HEK293T (cell line): ENCODE measurements around the gene DNMT1.

Source experiments
- CTCF ChIA-PET: fragments of 350-600 bp; formaldehyde crosslinking; extraction: SDS; loops from one replicate; lab custom pipeline; 2021; ENCODE audit warnings: antibody characterized with exemption, inconsistent platforms; lab: Yijun Ruan, JAX
- POLR2A ChIA-PET: fragments of 350-600 bp; formaldehyde crosslinking; extraction: SDS; loops from one replicate; lab custom pipeline; 2020; ENCODE audit warnings: antibody characterized with exemption, inconsistent platforms; lab: Yijun Ruan, JAX
- DNase-seq: peaks from one replicate; pipeline ENCODE4 v3.0.0; 2012; ENCODE audit warnings: mixed read lengths; ENCODE audit errors: extremely low spot score
- ARNT ChIP-seq: fragments of 450-650 bp; IDR thresholded peaks from 2 replicates; pipeline ENCODE4 v1.6.1; 2017; ENCODE audit warnings: mild to moderate bottlenecking
- BHLHE40 ChIP-seq: fragments of 450-650 bp; IDR thresholded peaks from 2 replicates; pipeline ENCODE4 v1.6.1; 2016; ENCODE audit warnings: mild to moderate bottlenecking, moderate library complexity, borderline replicate concordance
- CTBP1 ChIP-seq: fragments of 450-650 bp; IDR thresholded peaks from 2 replicates; pipeline ENCODE4 v1.6.1; 2016; ENCODE audit warnings: borderline replicate concordance
- ELF4 ChIP-seq: fragments of 450-650 bp; IDR thresholded peaks from 2 replicates; pipeline ENCODE4 v1.6.1; 2017; ENCODE audit warnings: antibody characterized with exemption
- FOXA1 ChIP-seq: fragments of 450-650 bp; IDR thresholded peaks from 2 replicates; pipeline ENCODE4 v1.6.1; 2016; ENCODE audit warnings: mild to moderate bottlenecking
- FOXK2 ChIP-seq: fragments of 450-650 bp; IDR thresholded peaks from 2 replicates; pipeline ENCODE4 v1.6.1; 2016; ENCODE audit warnings: mild to moderate bottlenecking
- FOXM1 ChIP-seq: fragments of 450-650 bp; IDR thresholded peaks from 2 replicates; pipeline ENCODE4 v1.6.1; 2017; ENCODE audit warnings: mild to moderate bottlenecking, borderline replicate concordance
- HDGF ChIP-seq: fragments of 450-650 bp; IDR thresholded peaks from 2 replicates; pipeline ENCODE4 v1.6.1; 2017; ENCODE audit warnings: antibody characterized with exemption, borderline replicate concordance
- L3MBTL2 ChIP-seq: fragments of 450-650 bp; conservative IDR thresholded peaks from 2 replicates; pipeline ENCODE4 v1.6.1; 2016; ENCODE audit warnings: mild to moderate bottlenecking
- LEF1 ChIP-seq: fragments of 450-650 bp; IDR thresholded peaks from 2 replicates; pipeline ENCODE4 v1.6.1; 2017; ENCODE audit warnings: mild to moderate bottlenecking, borderline replicate concordance
- NFRKB ChIP-seq: fragments of 450-650 bp; IDR thresholded peaks from 2 replicates; pipeline ENCODE4 v1.6.1; 2016; ENCODE audit warnings: mild to moderate bottlenecking, moderate library complexity
- SP1 ChIP-seq: fragments of 450-650 bp; IDR thresholded peaks from 2 replicates; pipeline ENCODE4 v1.6.1; 2017
- SUZ12 ChIP-seq: fragments of 450-650 bp; IDR thresholded peaks from 2 replicates; pipeline ENCODE4 v1.6.1; 2016; ENCODE audit warnings: mild to moderate bottlenecking
- TARDBP ChIP-seq: fragments of 450-650 bp; IDR thresholded peaks from 2 replicates; pipeline ENCODE4 v1.6.1; 2016
- ZNF384 ChIP-seq: fragments of 450-650 bp; IDR thresholded peaks from 2 replicates; pipeline ENCODE4 v1.6.1; 2016
- TF ChIP-seq, protein P1 (sequence below): fragments of 450-650 bp; IDR thresholded peaks from 2 replicates; pipeline ENCODE4 v1.6.1; 2016

Gene DNMT1

DNA sequence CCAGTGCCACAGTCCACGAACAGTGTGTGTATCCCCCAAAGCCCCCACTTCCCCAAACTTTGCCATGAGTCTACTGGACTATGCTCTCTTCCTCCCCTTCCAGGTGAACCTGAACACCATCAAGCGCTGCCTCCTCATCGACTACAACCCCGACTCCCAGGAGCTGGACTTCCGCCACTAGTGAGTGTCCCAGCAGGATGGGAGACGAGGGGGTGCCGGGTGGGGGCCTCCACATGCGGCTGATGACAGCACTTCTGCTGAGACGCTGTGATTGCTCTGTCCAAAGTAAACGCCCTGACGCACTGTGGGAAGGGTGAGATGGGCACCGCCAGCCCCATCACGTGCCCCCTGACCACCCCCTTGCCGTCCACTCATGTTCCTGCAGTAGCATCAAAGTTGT, 85.2 kb downstream of the DNMT1 start:
- POLR2A ChIA-PET: interaction anchor here (6.5 kb wide), 1 partner anchor 12 kb away, joined by 62 read pairs; no protein-coding TSS in a partner anchor
- CTCF ChIA-PET: no interaction called here
- TF ChIP-seq ARNT (no peak), FOXK2 (no peak), ZNF384 (no peak), FOXA1 (no peak), ELF4 (no peak), BHLHE40 (no peak)

GRCh38 chr19:10107817-10108367, 86.9 kb downstream of the DNMT1 start:
- no peak for DNase-seq
- POLR2A ChIA-PET: interaction anchor here (1.1 to 6.5 kb wide), 2 partner anchors 10 to 25 kb away, joined by 3 to 62 read pairs; no protein-coding TSS in a partner anchor
- TF ChIP-seq TARDBP (no peak), FOXA1 (no peak), HDGF (no peak), ZNF384 (no peak), ELF4 (no peak)
- CTCF ChIA-PET: interaction anchor here (0.7 to 1.2 kb wide), 3 partner anchors 13 to 177 kb away, joined by 3 to 5 read pairs (median 4); no protein-coding TSS in a partner anchor

More for the DNA sequence above, 85.2 kb downstream of the DNMT1 start:
- DNase-seq: no peak

DNA sequence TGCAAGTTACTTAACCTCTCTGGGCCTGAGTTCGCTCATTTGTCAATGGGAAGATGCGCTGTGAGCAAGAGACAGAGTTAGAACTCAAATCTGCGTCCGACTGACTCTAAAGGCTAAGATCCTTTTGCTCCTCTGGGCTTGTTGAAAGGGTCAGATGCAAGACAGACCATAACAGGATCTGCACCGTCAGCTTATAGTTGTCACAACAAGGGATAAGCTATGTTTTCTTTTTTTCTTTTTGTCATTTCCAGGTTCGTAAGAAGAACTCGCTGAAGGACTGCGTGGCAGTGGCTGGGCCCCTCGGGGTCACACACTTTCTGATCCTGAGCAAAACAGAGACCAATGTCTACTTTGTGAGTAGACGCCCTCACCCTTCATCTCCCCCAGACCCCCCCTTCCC, 87.5 kb downstream of the DNMT1 start:
- TF ChIP-seq HDGF: no peak
- TF ChIP-seq FOXM1: no peak
- no peak for TF ChIP-seq SUZ12
- TF ChIP-seq ARNT: no peak
- TF ChIP-seq FOXA1: no peak
- no peak for TF ChIP-seq ELF4
- TF ChIP-seq CTBP1: no peak
- no peak for TF ChIP-seq L3MBTL2
- no peak for TF ChIP-seq SP1
- no peak for TF ChIP-seq BHLHE40
- TF ChIP-seq TARDBP: no peak
- DNase-seq: no peak
- POLR2A ChIA-PET: interaction anchor here (1.1 to 6.5 kb wide), 4 partner anchors 8 to 145 kb away, joined by 3 to 62 read pairs (median 11); partner anchors contain the start of genes EIF3G and MRPL4
- CTCF ChIA-PET: interaction anchor here (0.7 kb wide), 1 partner anchor 176 kb away, joined by 5 read pairs; no protein-coding TSS in a partner anchor

GRCh38 chr19:10106100-10106936, 88.4 kb downstream of the DNMT1 start, which contains the start of gene PPAN:
TSS of gene PPAN (plus strand) at chr19:10106362. CDS start at chr19:10106395, 33 bp downstream.
- ChIA-PET POLR2A (interaction anchor here (0.6 to 6.5 kb wide), 10 partner anchors 9 to 279 kb away, joined by 3 to 62 read pairs (median 4); partner anchors contain the start of genes DNMT1, EIF3G, MRPL4 and UBL5), CTCF (no interaction called here)
- TF ChIP-seq ZNF384: no peak
- no peak for TF ChIP-seq NFRKB
- TF ChIP-seq CTBP1: no peak
- peak; percentile 56; the same call in 1 of the 2 replicates for TF ChIP-seq ELF4
- no peak for TF ChIP-seq SUZ12
- TF ChIP-seq L3MBTL2: peak; percentile 92
- TF ChIP-seq FOXM1: no peak
- TF ChIP-seq TARDBP: no peak
- TF ChIP-seq HDGF: no peak
- no peak for TF ChIP-seq ARNT
- TF ChIP-seq, protein P1, sequence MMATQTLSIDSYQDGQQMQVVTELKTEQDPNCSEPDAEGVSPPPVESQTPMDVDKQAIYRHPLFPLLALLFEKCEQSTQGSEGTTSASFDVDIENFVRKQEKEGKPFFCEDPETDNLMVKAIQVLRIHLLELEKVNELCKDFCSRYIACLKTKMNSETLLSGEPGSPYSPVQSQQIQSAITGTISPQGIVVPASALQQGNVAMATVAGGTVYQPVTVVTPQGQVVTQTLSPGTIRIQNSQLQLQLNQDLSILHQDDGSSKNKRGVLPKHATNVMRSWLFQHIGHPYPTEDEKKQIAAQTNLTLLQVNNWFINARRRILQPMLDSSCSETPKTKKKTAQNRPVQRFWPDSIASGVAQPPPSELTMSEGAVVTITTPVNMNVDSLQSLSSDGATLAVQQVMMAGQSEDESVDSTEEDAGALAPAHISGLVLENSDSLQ: peak; percentile 40; the same call in 1 of the 2 replicates
- no peak for TF ChIP-seq LEF1
- no peak for TF ChIP-seq BHLHE40
- TF ChIP-seq FOXK2: no peak
- no peak for TF ChIP-seq SP1
- no peak for TF ChIP-seq FOXA1

GRCh38 chr19:10105509-10106099, 89.1 kb downstream of the DNMT1 start:
- no peak for DNase-seq
- ChIA-PET POLR2A (interaction anchor here (0.9 to 6.5 kb wide), 8 partner anchors 8 to 175 kb away, joined by 3 to 62 read pairs (median 4); partner anchors contain the start of genes DNMT1 and EIF3G), CTCF (no interaction called here)
- no peak for TF ChIP-seq ELF4

More at GRCh38 chr19:10106100-10106936, 88.4 kb downstream of the DNMT1 start, which contains the start of gene PPAN:
- DNase-seq: peak; percentile 99

- DNase-seq: no peak
- ChIA-PET CTCF (interaction anchor here (0.6 kb wide), 1 partner anchor 8 kb away, joined by 3 read pairs; no protein-coding TSS in a partner anchor), POLR2A (interaction anchor here (0.8 to 6.5 kb wide), 2 partner anchors 7 to 11 kb away, joined by 5 to 62 read pairs; no protein-coding TSS in a partner anchor)
Measured at GRCh38 chr19:10104665-10105508, 89.9 kb downstream of the DNMT1 start.

More at GRCh38 chr19:10104665-10105508, 89.9 kb downstream of the DNMT1 start:
- TF ChIP-seq FOXA1: no peak
- no peak for TF ChIP-seq ELF4
- TF ChIP-seq SUZ12: no peak
- TF ChIP-seq L3MBTL2: no peak
- TF ChIP-seq ZNF384: no peak
- TF ChIP-seq CTBP1: no peak
